ENCODE data around the gene ANXA8L1. TPM values are rescaled to one million over a fixed set of nuclear protein-coding genes. Genes with fewer than 3 reads are reported as not detected.
"Not testable (repeated sequence)": the region's sequence is repeated elsewhere in the genome, so short reads cannot be mapped to it uniquely, and the experiment has no call there.

Gene ANXA8L1
- total and polyA plus RNA-seq, 2 of the 4 experiments (the other 2 are of a cell fraction): 0.18 to 0.32 TPM

DNA sequence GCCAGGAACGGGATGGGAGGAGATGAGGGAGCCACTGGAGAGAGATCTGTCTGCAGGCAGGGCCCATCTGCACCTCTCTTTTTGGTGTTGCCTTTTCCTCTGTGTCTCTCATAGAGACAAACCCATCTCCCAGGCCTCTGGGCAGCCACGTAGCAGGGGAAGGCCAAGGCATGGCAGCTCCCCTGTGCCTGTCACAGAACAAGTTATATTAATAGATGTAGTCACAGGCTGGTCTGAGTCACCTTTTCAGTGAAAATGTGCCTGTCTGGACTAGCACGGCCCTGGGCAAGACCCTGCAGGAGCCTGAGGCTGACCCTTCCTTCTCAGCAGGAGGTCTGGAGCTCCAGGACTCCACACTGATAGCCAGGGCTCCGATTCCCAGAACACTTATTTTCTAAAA is 2.1 kb downstream of the ANXA8L1 start:
- H2AFZ ChIP-seq (replicated peaks; ENCODE audit: low read length, poor library complexity); dilution Hi-C loops (cut with HindIII; ENCODE audit: low sequenced_read_pairs, unreplicated experiment); H3K4me3 ChIP-seq (ENCODE audit: insufficient read depth, low read depth, low read length); in situ Hi-C loops (cut with MboI; ENCODE audit: low sequenced_read_pairs); DNase-seq; H4K20me1 ChIP-seq (ENCODE audit: insufficient read depth, low read length); H3K14ac ChIP-seq (replicated peaks; ENCODE audit: low read depth, low read length); H4K5ac ChIP-seq (ENCODE audit: low read depth, low read length); BruUV-seq (replicated peaks); H3K4me1 ChIP-seq (ENCODE audit: control insufficient read depth, insufficient read depth, low read length); POLR2A ChIA-PET (ENCODE audit: unreplicated experiment); CTCF ChIA-PET; H3K56ac ChIP-seq (ENCODE audit: extremely low read depth, insufficient read depth, low read length); H3K27me3 ChIP-seq (ENCODE audit: control insufficient read depth, insufficient read depth, low read length); H3K4me2 ChIP-seq (ENCODE audit: low read depth, low read length); H3K18ac ChIP-seq (ENCODE audit: low read depth, low read length); H2BK20ac ChIP-seq (ENCODE audit: low read depth, low read length); H2BK15ac ChIP-seq (ENCODE audit: low read depth, low read length); H2AK5ac ChIP-seq (ENCODE audit: low read depth, low read length); H3K9me3 ChIP-seq (ENCODE audit: control insufficient read depth, insufficient read depth, low read length); intact Hi-C loops (cut with micrococcal nuclease); H3K36me3 ChIP-seq (ENCODE audit: control insufficient read depth, insufficient read depth, low read length); H2AK9ac ChIP-seq (replicated peaks; ENCODE audit: low read depth, low read length, poor library complexity); H4K8ac ChIP-seq (ENCODE audit: low read depth in 2 of 2, low read length in 2 of 2); H3K9me1 ChIP-seq (ENCODE audit: insufficient read depth, low read length); H3K23ac ChIP-seq (ENCODE audit: low read depth, low read length); H3K27ac ChIP-seq (ENCODE audit: insufficient read depth, low read length); H3K9ac ChIP-seq (ENCODE audit: low read depth, low read length); H3K79me1 ChIP-seq (ENCODE audit: low read depth in 1 of 2, low read length in 2 of 2); H3K4ac ChIP-seq (ENCODE audit: low read depth, low read length): not testable (repeated sequence)
- WGBS, 2 experiments (ENCODE audit: extremely low coverage in 2 of 2, insufficient read length in 1 of 2): no CpG with 5 or more reads among the region's 4 CpGs
- Histone ChIP-seq H4K91ac (ENCODE audit: insufficient read depth, low read depth, low read length) (peak overlapping the region; percentile 68; the same call in 1 of the 2 replicates), H2BK5ac (ENCODE audit: low read depth, low read length, poor library complexity, severe bottlenecking) (peak overlapping the region; percentile 58), H2BK120ac (ENCODE audit: low read depth, low read length) (peak overlapping the region; percentile 74; the same call in 1 of the 2 replicates)
- peak; percentile 38 for ATAC-seq (ENCODE audit: low read depth)

DNA sequence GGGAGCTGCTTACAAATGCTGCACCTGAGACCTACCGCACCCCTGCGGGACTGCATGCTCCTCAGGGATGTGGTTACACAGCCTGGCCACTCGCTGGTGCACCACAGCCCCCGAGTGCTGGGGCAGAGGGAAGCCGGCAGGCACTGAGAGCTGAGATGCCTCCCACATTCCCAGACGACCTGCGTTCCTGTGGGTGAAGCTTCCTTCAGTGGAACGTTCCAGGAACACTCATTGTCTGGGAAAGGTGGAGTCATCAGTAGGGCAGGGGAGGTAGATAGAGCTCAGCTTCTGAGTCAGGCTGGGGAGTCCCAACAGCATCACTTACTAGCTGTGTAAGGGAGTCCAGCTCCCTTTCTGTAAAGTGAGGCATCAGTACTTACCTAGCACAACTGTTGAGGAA is 2.5 kb downstream of the ANXA8L1 start:
- dilution Hi-C loops (cut with HindIII; ENCODE audit: low sequenced_read_pairs, unreplicated experiment); H3K4me2 ChIP-seq (ENCODE audit: low read depth, low read length); H3K4me1 ChIP-seq (ENCODE audit: control insufficient read depth, insufficient read depth, low read length); H3K4me3 ChIP-seq (ENCODE audit: insufficient read depth, low read depth, low read length); H3K36me3 ChIP-seq (ENCODE audit: control insufficient read depth, insufficient read depth, low read length); H3K14ac ChIP-seq (replicated peaks; ENCODE audit: low read depth, low read length); H3K27ac ChIP-seq (ENCODE audit: insufficient read depth, low read length); POLR2A ChIA-PET (ENCODE audit: unreplicated experiment); H3K18ac ChIP-seq (ENCODE audit: low read depth, low read length); in situ Hi-C loops (cut with MboI; ENCODE audit: low sequenced_read_pairs); H2BK20ac ChIP-seq (ENCODE audit: low read depth, low read length); H4K20me1 ChIP-seq (ENCODE audit: insufficient read depth, low read length); H3K9me1 ChIP-seq (ENCODE audit: insufficient read depth, low read length); H2AK9ac ChIP-seq (replicated peaks; ENCODE audit: low read depth, low read length, poor library complexity); CTCF ChIA-PET; H3K56ac ChIP-seq (ENCODE audit: extremely low read depth, insufficient read depth, low read length); H2BK15ac ChIP-seq (ENCODE audit: low read depth, low read length); H2AK5ac ChIP-seq (ENCODE audit: low read depth, low read length); BruUV-seq (replicated peaks); H2BK120ac ChIP-seq (ENCODE audit: low read depth, low read length); H2BK5ac ChIP-seq (ENCODE audit: low read depth, low read length, poor library complexity, severe bottlenecking); intact Hi-C loops (cut with micrococcal nuclease); H3K9me3 ChIP-seq (ENCODE audit: control insufficient read depth, insufficient read depth, low read length); H3K4ac ChIP-seq (ENCODE audit: low read depth, low read length); H3K23ac ChIP-seq (ENCODE audit: low read depth, low read length); H3K9ac ChIP-seq (ENCODE audit: low read depth, low read length); H4K91ac ChIP-seq (ENCODE audit: insufficient read depth, low read depth, low read length); H4K5ac ChIP-seq (ENCODE audit: low read depth, low read length); DNase-seq; H2AFZ ChIP-seq (replicated peaks; ENCODE audit: low read length, poor library complexity); H3K79me1 ChIP-seq (ENCODE audit: low read depth in 1 of 2, low read length in 2 of 2); H4K8ac ChIP-seq (ENCODE audit: low read depth in 2 of 2, low read length in 2 of 2); H3K27me3 ChIP-seq (ENCODE audit: control insufficient read depth, insufficient read depth, low read length): not testable (repeated sequence)
- WGBS, 2 experiments (ENCODE audit: extremely low coverage in 2 of 2, insufficient read length in 1 of 2): no CpG with 5 or more reads among the region's 8 CpGs
- ATAC-seq (ENCODE audit: low read depth): peak; percentile 82
